ENCODE results near the gene EEF2KMT. TPM values are rescaled to one million over a fixed set of nuclear protein-coding genes. Genes with fewer than 3 reads are reported as not detected.
A peak's percentile ranks its signal among the peaks of the same experiment; 100 is the strongest.

Gene EEF2KMT
- total and polyA plus RNA-seq, 2 of the 8 experiments (the other 6 are each of a cell fraction or from before 2014, with no cell fraction given) = 35.8 to 37.0 TPM

GRCh38 chr16:5036228-5037156, 61.1 kb downstream of the EEF2KMT start:
- Histone ChIP-seq H2BK20ac (ENCODE audit: low read length) (peak overlapping the region; percentile 68), H3K23ac (ENCODE audit: insufficient read length) (no peak overlapping the region), H4K20me1 (replicated peaks in 1 of 2; ENCODE audit: control insufficient read depth in 1 of 2, insufficient read depth in 2 of 2, low read length in 2 of 2) (no peaks in the 10 kb centered on the region), H2BK12ac (ENCODE audit: low read depth, low read length) (peak overlapping the region; percentile 69; the same call in 1 of the 2 replicates), H3K27ac (ENCODE audit: low read depth, low read length) (no peak overlapping the region), H4K8ac (ENCODE audit: extremely low read depth, insufficient read depth, low read length) (peak overlapping the region; percentile 81; the same call in 1 of the 2 replicates), H3K4me1 (replicated peaks in 1 of 4; ENCODE audit: control insufficient read depth in 3 of 4, insufficient read depth in 4 of 4, low read length in 3 of 4) (peaks cover 2 to 11% (median 8%) of the 10 kb centered on the region in 4 experiments), H3K4me3 (ENCODE audit: extremely low read depth in 1 of 4, insufficient read depth in 2 of 4, low read depth in 3 of 4, low read length in 4 of 4) (peak overlapping the region in 1 of 4 experiments; percentile 32; a peak in 3 of 8 replicates), H3K56ac (replicated peaks; ENCODE audit: insufficient read length, low read depth, low read length) (peak overlapping the region; percentile 43), H4K5ac (ENCODE audit: insufficient read length, low read depth, low read length) (peak overlapping the region; percentile 46), H3K9ac (replicated peaks in 1 of 4; ENCODE audit: extremely low read depth in 1 of 4, low read depth in 3 of 4, low read length in 3 of 4) (peak overlapping the region in 1 of 4 experiments; percentile 23; a peak in 3 of 7 replicates), H3K23me2 (ENCODE audit: low read depth, low read length) (peaks cover 12% of the 10 kb centered on the region), H2BK120ac (replicated peaks; ENCODE audit: low read depth, low read length) (peak overlapping the region; percentile 84), H2BK5ac (ENCODE audit: low read depth, low read length) (peak overlapping the region; percentile 87; the same call in 1 of the 2 replicates), H2AFZ (ENCODE audit: low read length) (0 out of 2 replicates have a peak overlapping the region, but pooled peaks have one; percentile 56), H3K36me3 (ENCODE audit: control insufficient read depth in 2 of 4, insufficient read depth in 4 of 4, low read length in 3 of 4) (no peaks in the 10 kb centered on the region), H2AK5ac (ENCODE audit: low read depth, low read length) (0 out of 2 replicates have a peak overlapping the region, but pooled peaks have one; percentile 7), H2BK15ac (ENCODE audit: low read length) (peak overlapping the region; percentile 89; the same call in 1 of the 2 replicates), H3K27me3 (replicated peaks in 1 of 4; ENCODE audit: control insufficient read depth in 3 of 4, extremely low read depth in 1 of 4, insufficient read depth in 3 of 4, low read length in 3 of 4) (peaks cover 0 to 6% (median 5%) of the 10 kb centered on the region in 4 experiments; a peak in 3 of 7 replicates), H3K4ac (replicated peaks; ENCODE audit: insufficient read length, low read depth, low read length) (peak overlapping the region; percentile 48), H3K18ac (ENCODE audit: extremely low read depth, low read length) (peak overlapping the region; percentile 97), H3K4me2 (ENCODE audit: insufficient read depth in 1 of 2, low read depth in 2 of 2, low read length in 2 of 2) (peak overlapping the region; percentile 51 to 60), H3K79me1 (ENCODE audit: low read depth, low read length) (no peaks in the 10 kb centered on the region), H3K9me3 (ENCODE audit: insufficient read depth in 2 of 2, low read depth in 1 of 2, low read length in 1 of 2) (no peaks in the 10 kb centered on the region), H4K91ac (replicated peaks; ENCODE audit: insufficient read length, low read length) (peak overlapping the region; percentile 86), H3K79me2 (ENCODE audit: control insufficient read depth in 1 of 2, insufficient read depth in 2 of 2, low read length in 2 of 2) (no peaks in the 10 kb centered on the region), H3K14ac (ENCODE audit: insufficient read length) (peak overlapping the region; percentile 6)
- CTCF ChIA-PET (ENCODE audit: partially characterized antibody) = interaction anchor here (0.7 to 5.8 kb wide), 10 partner anchors 11 to 105 kb away, joined by 3 to 27 read pairs (median 3); partner anchors contain the start of gene C16orf89
- peak in 1 of 2 experiments; percentile 79 for DNase-seq (ENCODE audit: low read depth in 1 of 2, low spot score in 2 of 2)
- 68% methylated on average over 12 of the region's 12 CpGs; no CpG with 5 or more reads in 1 of the 2 experiments for WGBS, 2 experiments (ENCODE audit: extremely low coverage in 1 of 2, insufficient coverage in 1 of 2, insufficient read length in 1 of 2, insufficient replicate concordance in 2 of 2, low coverage in 1 of 2, low lambda C conversion rate in 2 of 2, missing lambda C conversion rate in 1 of 2)
- POLR2A ChIA-PET (ENCODE audit: partially characterized antibody) = interaction anchor here (0.7 to 2.0 kb wide), 3 partner anchors 11 to 586 kb away, joined by 3 to 5 read pairs (median 3); no protein-coding TSS in a partner anchor
- no peak for FAIRE-seq
- TF ChIP-seq SIN3A (conservative IDR thresholded peaks at IDR 0.05 in 1 of 2, IDR thresholded peaks at IDR 0.05 in 1 of 2; ENCODE audit: low read depth in 1 of 2, low read length in 2 of 2) (no peak), SUZ12 (IDR thresholded peaks at IDR 0.05; ENCODE audit: low read length) (no peak), GABPA (IDR thresholded peaks at IDR 0.05; ENCODE audit: borderline replicate concordance, insufficient read depth, low read length) (no peak), CTBP2 (IDR thresholded peaks at IDR 0.05; ENCODE audit: borderline replicate concordance, insufficient read depth, insufficient read length, low read length) (no peak), RAD21 (IDR thresholded peaks at IDR 0.05 in 1 of 2, conservative IDR thresholded peaks at IDR 0.05 in 1 of 2; ENCODE audit: low read depth in 2 of 2, low read length in 2 of 2) (peak in 1 of 2 experiments; percentile 3; a peak in 1 of 4 replicates), NRF1 (IDR thresholded peaks at IDR 0.05; ENCODE audit: low read depth, low read length) (no peak), EGR1 (IDR thresholded peaks at IDR 0.05; ENCODE audit: borderline replicate concordance, low read depth, low read length) (no peak), ASH2L (IDR thresholded peaks at IDR 0.05; ENCODE audit: low read length) (peak; percentile 71), SAP30 (IDR thresholded peaks at IDR 0.05; ENCODE audit: insufficient read depth, insufficient replicate concordance, low read length) (no peak)

Measured in H1 (cell line).